B cell (primary cell): Measurements from ENCODE around the gene PSENEN. TPM values are rescaled to one million over a fixed set of nuclear protein-coding genes. Genes with fewer than 3 reads are reported as not detected.
A peak's percentile ranks its signal among the peaks of the same experiment; 100 is the strongest.

Source experiments
- ATAC-seq: fragments of 200-7000 bp; cut with Tn5 transposase; one replicate; pipeline ENCODE4 v1.10.0; 2021; ENCODE audit warnings: low read depth, mild to moderate bottlenecking, moderate number of reproducible peaks, moderate library complexity
- CTCF ChIA-PET: fragments of 350-600 bp; sonication (Branson Sonifier 250); formaldehyde crosslinking; loops from one replicate; lab custom pipeline; 2021; ENCODE audit warnings: antibody characterized with exemption, inconsistent platforms; lab: Charles Lee
- POLR2A ChIA-PET: fragments of 350-600 bp; sonication (Branson Sonifier 250); formaldehyde crosslinking; loops from one replicate; lab custom pipeline; 2021; ENCODE audit warnings: antibody characterized with exemption; lab: Charles Lee
- DNase-seq: peaks from one replicate; pipeline ENCODE4 v3.0.0; 2013
- H2AFZ ChIP-seq: 2 replicates; pipeline ENCODE4 v1.6.1; 2012; ENCODE audit warnings: mild to moderate bottlenecking, low read depth, low read length; ENCODE audit not compliant: insufficient read depth, poor library complexity, severe bottlenecking
- H3K27ac ChIP-seq, 2 donors: 1 replicate in 1 of 2; 2 replicates in 1 of 2; pipeline ENCODE4 v1.5.1; 2012 to 2013; ENCODE audit warnings: low read length in 2 of 2, mild to moderate bottlenecking in 2 of 2, moderate library complexity in 1 of 2
- H3K27me3 ChIP-seq, 4 experiments: fragments of 200-600 bp in 1 of 4; sonication (generic) in 1 of 4; replicated peaks in 1 of 4; 1 replicate in 2 of 4; 2 replicates in 2 of 4; pipeline versions ENCODE4 v1.6.1 to v1.7.0; 2013 to 2016; ENCODE audit warnings: low read length in 3 of 4, mild to moderate bottlenecking in 2 of 4, mixed read lengths in 1 of 4, moderate library complexity in 1 of 4; ENCODE audit not compliant: insufficient read depth in 4 of 4, control insufficient read depth in 3 of 4; ENCODE audit errors: control extremely low read depth in 1 of 4
- H3K36me3 ChIP-seq, 2 experiments: replicated peaks in 1 of 2; 1 replicate in 1 of 2; 2 replicates in 1 of 2; pipeline versions ENCODE4 v1.6.1 to v1.7.1; 2013; ENCODE audit warnings: low read length in 1 of 2; ENCODE audit not compliant: insufficient read depth in 2 of 2, control insufficient read depth in 1 of 2; ENCODE audit errors: control extremely low read depth in 1 of 2, extremely low read depth in 1 of 2
- H3K4me1 ChIP-seq, 2 donors: fragments of 200-600 bp in 1 of 2; sonication (generic) in 1 of 2; 1 replicate in 1 of 2; 2 replicates in 1 of 2; pipeline versions ENCODE4 v1.5.1 to v1.6.1; 2013 to 2017; ENCODE audit warnings: low read length in 2 of 2; ENCODE audit not compliant: control insufficient read depth in 2 of 2, insufficient read depth in 2 of 2
- H3K4me2 ChIP-seq: replicated peaks from 2 replicates; pipeline ENCODE3; 2012; ENCODE audit warnings: mild to moderate bottlenecking, low read depth, low read length; ENCODE audit not compliant: poor library complexity, severe bottlenecking
- H3K4me3 ChIP-seq, 5 experiments: fragments of 200-600 bp in 1 of 5; sonication (generic) in 1 of 5; 1 replicate in 3 of 5; 2 replicates in 2 of 5; pipeline versions ENCODE4 v1.5.1 to v1.7.0; 2011 to 2016; ENCODE audit warnings: low read length in 4 of 5, mild to moderate bottlenecking in 4 of 5, low read depth in 2 of 5, control low read depth in 1 of 5, moderate library complexity in 1 of 5; ENCODE audit not compliant: insufficient read depth in 1 of 5; ENCODE audit errors: control extremely low read depth in 1 of 5, extremely low read depth in 1 of 5
- H3K79me2 ChIP-seq: fragments of 200-600 bp; sonication (generic); one replicate; pipeline ENCODE4 v1.6.0; 2016; ENCODE audit warnings: low read length; ENCODE audit not compliant: control insufficient read depth, insufficient read depth
- H3K9ac ChIP-seq: fragments of 200-600 bp; sonication (generic); 2 replicates; pipeline ENCODE4 v1.6.1; 2017; ENCODE audit warnings: mild to moderate bottlenecking, low read length, moderate library complexity
- H3K9me3 ChIP-seq, 3 donors: one replicate each; pipeline versions ENCODE4 v1.6.1 to v1.7.1; 2013; ENCODE audit warnings: low read length in 2 of 3; ENCODE audit not compliant: control insufficient read depth in 2 of 3, insufficient read depth in 1 of 3; ENCODE audit errors: control extremely low read depth in 1 of 3
- H4K20me1 ChIP-seq: 2 replicates; pipeline ENCODE4 v1.6.0; 2012; ENCODE audit warnings: mild to moderate bottlenecking, low read length; ENCODE audit not compliant: insufficient read depth, control insufficient read depth, poor library complexity, severe bottlenecking
- H3K27ac Mint-ChIP-seq: one replicate; pipeline ENCODE4 v1.8.0; 2021; ENCODE audit warnings: mixed read lengths
- H3K27me3 Mint-ChIP-seq: one replicate; pipeline ENCODE4 v1.8.0; 2021; ENCODE audit warnings: mixed read lengths
- H3K4me1 Mint-ChIP-seq: one replicate; pipeline ENCODE4 v1.8.0; 2021; ENCODE audit warnings: mixed read lengths
- H3K4me3 Mint-ChIP-seq: one replicate; pipeline ENCODE4 v1.8.0; 2021; ENCODE audit warnings: mixed read lengths
- H3K9me3 Mint-ChIP-seq: one replicate; pipeline ENCODE4 v1.8.0; 2022; ENCODE audit warnings: mixed read lengths; ENCODE audit not compliant: insufficient read depth
- EZH2 ChIP-seq: IDR thresholded peaks from 2 replicates; pipeline ENCODE4 v1.6.1; 2012; ENCODE audit warnings: borderline replicate concordance, low read depth, mild to moderate bottlenecking, moderate library complexity, low read length; ENCODE audit not compliant: insufficient read depth, poor library complexity, severe bottlenecking
- whole genome bisulfite sequencing: methylation state at CpG from one replicate; pipeline ENCODE4 v1.1.5; 2013; ENCODE audit warnings: missing lambda C conversion rate; ENCODE audit not compliant: insufficient coverage; 5-methylcytosine and 5-hydroxymethylcytosine counted together
- intact Hi-C: fragments of 100-400 bp; cut with micrococcal nuclease; formaldehyde crosslinking; loops from one replicate; pipeline ENCODE4 v1.10.0; 2022
- polyA plus RNA-seq: library from polyadenylated mRNA; depleted of rRNA; stranded (reverse); fragments of >200 nt; gene quantifications from 2 replicates; pipeline ENCODE4 v1.2.3, GENCODE V29; 2012
- total RNA-seq, 2 donors: library from RNA; stranded (reverse); fragments of 120-200 nt in 1 of 2; gene quantifications; 1 replicate in 1 of 2; 2 replicates in 1 of 2; pipeline versions ENCODE4 v1.2.3 to v1.2.4, GENCODE V29; 2013 to 2022
- TF ChIP-seq, protein P1 (sequence below): fragments of 200-600 bp; IDR thresholded peaks from one replicate; pipeline ENCODE4 v1.8.0; 2022; ENCODE audit warnings: antibody characterized with exemption, mild to moderate bottlenecking

Gene PSENEN
- total and polyA plus RNA-seq, 2 donors (not counting 1 experiment from before 2014, with no cell fraction given), result 17.7 to 36.4 TPM

GRCh38 chr19:35717665-35718344 is 27.6 kb upstream of the PSENEN start, which contains the start of gene KMT2B:
TSS of gene KMT2B (plus strand) at chr19:35718003. CDS start at chr19:35718019, 16 bp downstream.
- H3K4me1 Mint-ChIP-seq, result peaks cover 58% of the 10 kb centered on the region
- under 1% methylated on average over 87 of the region's 109 CpGs for WGBS

More at GRCh38 chr19:35717665-35718344, 27.6 kb upstream of the PSENEN start, which contains the start of gene KMT2B:
- Mint-ChIP-seq H3K27ac (peak within 1 kb of the TSS; percentile 99), H3K27me3 (no peaks in the 10 kb centered on the region), H3K4me3 (peak within 1 kb of the TSS; percentile 98), H3K9me3 (no peaks in the 10 kb centered on the region)
- peaks cover 0 to 27% of the 10 kb centered on the region in 2 experiments for H3K36me3 ChIP-seq
- POLR2A ChIA-PET, result interaction anchor here (1.3 to 1.8 kb wide), 2 partner anchors 23 to 28 kb away, joined by 7 to 10 read pairs; partner anchors contain the start of genes PSENEN and U2AF1L4
- CTCF ChIA-PET, result interaction anchor here (0.8 to 1.1 kb wide), 2 partner anchors 19 to 207 kb away, joined by 3 read pairs; no protein-coding TSS in a partner anchor
- peak within 1 kb of the TSS; percentile 89 for H2AFZ ChIP-seq
- TF ChIP-seq, protein P1, sequence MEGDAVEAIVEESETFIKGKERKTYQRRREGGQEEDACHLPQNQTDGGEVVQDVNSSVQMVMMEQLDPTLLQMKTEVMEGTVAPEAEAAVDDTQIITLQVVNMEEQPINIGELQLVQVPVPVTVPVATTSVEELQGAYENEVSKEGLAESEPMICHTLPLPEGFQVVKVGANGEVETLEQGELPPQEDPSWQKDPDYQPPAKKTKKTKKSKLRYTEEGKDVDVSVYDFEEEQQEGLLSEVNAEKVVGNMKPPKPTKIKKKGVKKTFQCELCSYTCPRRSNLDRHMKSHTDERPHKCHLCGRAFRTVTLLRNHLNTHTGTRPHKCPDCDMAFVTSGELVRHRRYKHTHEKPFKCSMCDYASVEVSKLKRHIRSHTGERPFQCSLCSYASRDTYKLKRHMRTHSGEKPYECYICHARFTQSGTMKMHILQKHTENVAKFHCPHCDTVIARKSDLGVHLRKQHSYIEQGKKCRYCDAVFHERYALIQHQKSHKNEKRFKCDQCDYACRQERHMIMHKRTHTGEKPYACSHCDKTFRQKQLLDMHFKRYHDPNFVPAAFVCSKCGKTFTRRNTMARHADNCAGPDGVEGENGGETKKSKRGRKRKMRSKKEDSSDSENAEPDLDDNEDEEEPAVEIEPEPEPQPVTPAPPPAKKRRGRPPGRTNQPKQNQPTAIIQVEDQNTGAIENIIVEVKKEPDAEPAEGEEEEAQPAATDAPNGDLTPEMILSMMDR, result no peak
- no peak for TF ChIP-seq EZH2
- no peaks in the 10 kb centered on the region for H3K9me3 ChIP-seq
- ATAC-seq, result no peak
- DNase-seq, result no peak
- H3K4me3 ChIP-seq, result peak within 1 kb of the TSS; percentile 39 to 87 (median 76)
- peak within 1 kb of the TSS; percentile 80 for H3K9ac ChIP-seq
- H3K79me2 ChIP-seq, result peaks cover 61% of the 10 kb centered on the region
- H3K4me1 ChIP-seq, result peaks cover 19 to 58% of the 10 kb centered on the region in 2 donors
- intact Hi-C loops, result loop anchor here (1.0 to 10.0 kb wide), 11 partner anchors 16 to 373 kb away; partner anchors contain the start of genes ARHGAP33, COX6B1, FFAR1 and HAUS5
- H3K27ac ChIP-seq, result peak within 1 kb of the TSS; percentile 68 to 85
- H3K27me3 ChIP-seq, result no peaks in the 10 kb centered on the region
- H4K20me1 ChIP-seq, result peaks cover 43% of the 10 kb centered on the region
- H3K4me2 ChIP-seq, result peak within 1 kb of the TSS; percentile 94
